GM12878 (cell line): ENCODE results near the gene TACR1. TPM values are rescaled to one million over a fixed set of nuclear protein-coding genes. Genes with fewer than 3 reads are reported as not detected.

ENCODE experiments used
- ATAC-seq: fragments of 200-7000 bp; cut with Tn5 transposase; 3 replicates; pipeline ENCODE4 v1.9.1; 2020; ENCODE audit warnings: mild to moderate bottlenecking, moderate library complexity
- BruUV-seq: library from RNA; stranded (reverse); fragments of 400-500 nt; replicated peaks from 2 replicates; lab custom pipeline; 2021; lab: Mats Ljungman, UMichigan
- CTCF ChIA-PET: fragments of 300-600 bp; sonication (Branson Sonifier 250); formaldehyde crosslinking; extraction: SDS; loops from one replicate; lab custom pipeline; 2021; ENCODE audit warnings: inconsistent platforms; lab: Yijun Ruan, JAX
- POLR2A ChIA-PET: fragments of 350-600 bp; formaldehyde crosslinking; extraction: SDS; loops from one replicate; lab custom pipeline; 2021; ENCODE audit warnings: inconsistent platforms; lab: Charles Lee
- RAD21 ChIA-PET: fragments of 300-600 bp; sonication (Branson Sonifier 250); formaldehyde crosslinking; loops from one replicate; lab custom pipeline; 2023; ENCODE audit warnings: antibody characterized with exemption; ENCODE audit not compliant: unreplicated experiment; lab: Charles Lee
- SMC1A ChIA-PET: fragments of 300-600 bp; sonication (Branson Sonifier 250); formaldehyde crosslinking; loops from one replicate; lab custom pipeline; 2023; ENCODE audit not compliant: unreplicated experiment, uncharacterized antibody; lab: Charles Lee
- DNase-seq: peaks from one replicate; pipeline ENCODE4 v3.0.0-alpha.2; 2011; ENCODE audit warnings: low read depth, low spot score
- FAIRE-seq: peaks from 3 replicates; lab custom pipeline; 2011; peaks lifted over from hg19 to GRCh38; lab: Jason Lieb, UNC
- H2AFZ ChIP-seq: 2 replicates; pipeline ENCODE4 v1.6.0; 2011; ENCODE audit warnings: low read depth, low read length, control low read depth; ENCODE audit not compliant: control insufficient read depth
- H3K27ac ChIP-seq: 2 replicates; pipeline ENCODE4 v1.5.1; 2011; ENCODE audit warnings: control low read depth; ENCODE audit not compliant: control insufficient read depth, insufficient read depth
- H3K27me3 ChIP-seq, 2 experiments: replicated peaks in 1 of 2; 2 replicates each; pipeline versions ENCODE4 v1.6.0 to v1.6.1; 2011; ENCODE audit warnings: low read length in 1 of 2; ENCODE audit not compliant: control insufficient read depth in 2 of 2, insufficient read depth in 2 of 2
- H3K36me3 ChIP-seq, 2 experiments: 2 replicates each; pipeline ENCODE4 v1.5.1; 2011; ENCODE audit warnings: low read length in 1 of 2; ENCODE audit not compliant: control insufficient read depth in 2 of 2, insufficient read depth in 2 of 2
- H3K4me1 ChIP-seq: 2 replicates; pipeline ENCODE4 v1.6.1; 2011; ENCODE audit warnings: mild to moderate bottlenecking, low read length, moderate library complexity, mixed read lengths; ENCODE audit not compliant: control insufficient read depth, insufficient read depth
- H3K4me2 ChIP-seq: 2 replicates; pipeline ENCODE4 v1.6.0; 2011; ENCODE audit warnings: control low read depth; ENCODE audit not compliant: control insufficient read depth, insufficient read depth
- H3K4me3 ChIP-seq: fragments of 200-600 bp; sonication (generic); 2 replicates; pipeline ENCODE4 v1.5.1; 2016
- H3K79me2 ChIP-seq: 2 replicates; pipeline ENCODE4 v1.6.0; 2011; ENCODE audit warnings: low read length; ENCODE audit not compliant: control insufficient read depth, insufficient read depth
- H3K9ac ChIP-seq: 2 replicates; pipeline ENCODE4 v1.8.0; 2011; ENCODE audit warnings: low read length, control low read depth, mixed read lengths; ENCODE audit not compliant: control insufficient read depth, insufficient read depth
- H3K9me3 ChIP-seq: replicated peaks from 3 replicates; pipeline ENCODE4 v1.5.1; 2011; ENCODE audit warnings: mild to moderate bottlenecking, low read length; ENCODE audit not compliant: control insufficient read depth, insufficient read depth
- H4K20me1 ChIP-seq: 2 replicates; pipeline ENCODE4 v1.6.0; 2011; ENCODE audit not compliant: control insufficient read depth, insufficient read depth
- HDAC6 ChIP-seq: fragments of 200-600 bp; sonication (generic); IDR thresholded peaks from one replicate; pipeline ENCODE4 v1.8.0; 2017; ENCODE audit warnings: antibody characterized with exemption; ENCODE audit not compliant: unreplicated experiment
- MYC ChIP-seq: IDR thresholded peaks from 2 replicates; pipeline ENCODE4 v1.6.1; 2011; ENCODE audit warnings: mild to moderate bottlenecking, low read length, moderate library complexity, inconsistent platforms; ENCODE audit not compliant: insufficient read depth, insufficient replicate concordance, insufficient read length, severe bottlenecking
- POLR2AphosphoS5 ChIP-seq: IDR thresholded peaks from 2 replicates; pipeline ENCODE4 v1.6.1; 2011; ENCODE audit warnings: mild to moderate bottlenecking, low read length, inconsistent platforms
- RCOR1 ChIP-seq: conservative IDR thresholded peaks from 2 replicates; pipeline ENCODE4 v1.6.1; 2012; ENCODE audit warnings: low read depth, low read length, improper control_type of control experiment
- SPI1 ChIP-seq: IDR thresholded peaks from 2 replicates; pipeline ENCODE4 v1.6.1; 2011; ENCODE audit warnings: low read depth, mild to moderate bottlenecking, low read length, moderate library complexity, borderline replicate concordance; ENCODE audit not compliant: insufficient read depth
- STAT1 ChIP-seq: fragments of 450-650 bp; conservative IDR thresholded peaks from 2 replicates; pipeline ENCODE4 v1.6.1; 2014; ENCODE audit warnings: antibody characterized with exemption, mild to moderate bottlenecking
- TAF1 ChIP-seq: IDR thresholded peaks from 2 replicates; pipeline ENCODE4 v1.6.1; 2011; ENCODE audit warnings: mild to moderate bottlenecking, low read depth, low read length, borderline replicate concordance
- YY1 ChIP-seq: IDR thresholded peaks from 2 replicates; pipeline ENCODE4 v1.6.1; 2011; ENCODE audit warnings: low read depth, mild to moderate bottlenecking, low read length
- WGBS: methylation state at CpG from one replicate; pipeline ENCODE4 v1.1.6; 2016; ENCODE audit warnings: low lambda C conversion rate; ENCODE audit not compliant: insufficient replicate concordance, insufficient coverage; ENCODE audit errors: missing lambda C conversion rate; 5-methylcytosine and 5-hydroxymethylcytosine counted together
- in situ Hi-C: fragments of 300-500 bp; cut with MboI; formaldehyde crosslinking; loops from 9 replicates; pipeline ENCODE4 v1.14.3; 2018; ENCODE audit warnings: mixed read lengths
- intact Hi-C: fragments of 100-400 bp; cut with micrococcal nuclease; formaldehyde crosslinking; loops from one replicate; pipeline ENCODE4 v1.14.2; 2022; ENCODE audit not compliant: unreplicated experiment
- polyA plus RNA-seq, 11 experiments: library from polyadenylated mRNA; depleted of rRNA in 4 of 11; unstranded in 6 of 11; stranded (reverse) in 5 of 11; fragments of >200 nt; fragmentation: Nextera tagmentation in 4 of 11; fragmentation: Illumina TruSeq in 1 of 11; extraction: Ambion mirVana in 4 of 11; extraction: Trizol in 1 of 11; gene quantifications; 1 replicate in 1 of 11; 2 replicates in 10 of 11; pipeline versions ENCODE4 v1.2.1 to v1.2.3, GENCODE V29; 2011 to 2016; ENCODE audit warnings: inconsistent platforms in 2 of 11, missing spikeins in 2 of 11, low read depth in 1 of 11
- total RNA-seq, 4 experiments: library from RNA; depleted of rRNA in 3 of 4; stranded (reverse); fragments of >200 nt in 3 of 4; fragmentation: Illumina TruSeq in 1 of 4; extraction: Trizol in 1 of 4; gene quantifications; 2 replicates each; pipeline versions ENCODE4 v1.2.1 to v1.2.3, GENCODE V29; 2013 to 2021

TACR1 gene
- total and polyA plus RNA-seq, 10 of the 15 experiments (the other 5 are each of a cell fraction or from before 2014, with no cell fraction given), result 0.04 to 1.4 (median 0.15) TPM

- H3K36me3 ChIP-seq, result no peaks in the 10 kb centered on the region
- H2AFZ ChIP-seq, result no peak overlapping the region
- no peak overlapping the region for H3K27ac ChIP-seq
- intact Hi-C loops, result no loop called here
- no peak for TF ChIP-seq SPI1
- H4K20me1 ChIP-seq, result no peaks in the 10 kb centered on the region
- no peaks in the 10 kb centered on the region for H3K4me1 ChIP-seq
- H3K4me2 ChIP-seq, result no peak overlapping the region
- SMC1A ChIA-PET, result interaction anchor here (1.2 to 3.1 kb wide), 2 partner anchors 12 to 24 kb away, joined by 8 to 12 read pairs; no protein-coding TSS in a partner anchor
- BruUV-seq, result no TSS peak
- 100% methylated on average over 3 of the region's 3 CpGs for WGBS
- no peaks in the 10 kb centered on the region; the same call in 2 of the 3 replicates for H3K9me3 ChIP-seq
- no peaks in the 10 kb centered on the region for H3K79me2 ChIP-seq
- no peaks in the 10 kb centered on the region for H3K27me3 ChIP-seq
- no peak overlapping the region for H3K9ac ChIP-seq
- RAD21 ChIA-PET, result no interaction called here
- in situ Hi-C loops, result no loop called here
- CTCF ChIA-PET, result interaction anchor here (0.7 to 2.0 kb wide), 2 partner anchors 9 to 25 kb away, joined by 4 read pairs; no protein-coding TSS in a partner anchor
- no peak overlapping the region for H3K4me3 ChIP-seq
- ATAC-seq (no peak), DNase-seq (no peak), FAIRE-seq (no peak)
- POLR2A ChIA-PET, result interaction anchor here (1.0 to 1.6 kb wide), 2 partner anchors 11 to 13 kb away, joined by 3 to 5 read pairs; no protein-coding TSS in a partner anchor
These were observed 109.8 kb downstream of the TACR1 start for GRCh38 chr2:75089471-75089870.

GRCh38 chr2:75088791-75089190 lies 110.5 kb downstream of the TACR1 start:
- CTCF ChIA-PET, result interaction anchor here (0.9 to 2.0 kb wide), 4 partner anchors 10 to 25 kb away, joined by 3 to 4 read pairs (median 3); no protein-coding TSS in a partner anchor
- in situ Hi-C loops, result no loop called here
- Histone ChIP-seq H3K4me1 (no peaks in the 10 kb centered on the region), H3K9me3 (no peaks in the 10 kb centered on the region; the same call in 2 of the 3 replicates), H3K9ac (no peak overlapping the region), H3K27ac (no peak overlapping the region), H3K4me3 (no peak overlapping the region), H3K36me3 (no peaks in the 10 kb centered on the region), H3K4me2 (no peak overlapping the region), H2AFZ (no peak overlapping the region), H4K20me1 (no peaks in the 10 kb centered on the region), H3K79me2 (no peaks in the 10 kb centered on the region), H3K27me3 (no peaks in the 10 kb centered on the region)
- intact Hi-C loops, result no loop called here
- SMC1A ChIA-PET, result interaction anchor here (1.2 to 3.1 kb wide), 3 partner anchors 11 to 23 kb away, joined by 4 to 12 read pairs (median 8); no protein-coding TSS in a partner anchor
- no TSS peak for BruUV-seq
- ATAC-seq, result no peak
- RAD21 ChIA-PET, result interaction anchor here (1.1 kb wide), 1 partner anchor 15 kb away, joined by 3 read pairs; no protein-coding TSS in a partner anchor
- no peak for DNase-seq
- POLR2A ChIA-PET, result interaction anchor here (1.6 kb wide), 1 partner anchor 13 kb away, joined by 5 read pairs; no protein-coding TSS in a partner anchor
- FAIRE-seq, result no peak
- no peak for TF ChIP-seq YY1
- TF ChIP-seq RCOR1, result no peak
- no peak for TF ChIP-seq HDAC6
- no peak for TF ChIP-seq TAF1
- TF ChIP-seq MYC, result no peak
- no peak for TF ChIP-seq POLR2AphosphoS5
- no peak for TF ChIP-seq STAT1
- 38% methylated on average over 3 of the region's 3 CpGs for whole genome bisulfite sequencing
